A673 (cell line): ENCODE data around the gene SKOR1.

Experiments used
- EZH2 ChIP-seq: fragments of 200-600 bp; sonication (generic); IDR thresholded peaks from 2 replicates; pipeline ENCODE4 v1.6.1; 2017; ENCODE audit warnings: borderline replicate concordance, low read depth, mild to moderate bottlenecking, mixed read lengths, antibody characterized with exemption, low read length; ENCODE audit not compliant: poor library complexity, severe bottlenecking
- TF ChIP-seq, protein P1 (sequence below): fragments of 300-800, 200-600 bp; sonication (generic); conservative IDR thresholded peaks from 2 replicates; pipeline ENCODE4 v1.5.1; 2017; ENCODE audit warnings: low read depth, mild to moderate bottlenecking, antibody characterized with exemption, low read length, moderate library complexity, mixed read lengths

DNA sequence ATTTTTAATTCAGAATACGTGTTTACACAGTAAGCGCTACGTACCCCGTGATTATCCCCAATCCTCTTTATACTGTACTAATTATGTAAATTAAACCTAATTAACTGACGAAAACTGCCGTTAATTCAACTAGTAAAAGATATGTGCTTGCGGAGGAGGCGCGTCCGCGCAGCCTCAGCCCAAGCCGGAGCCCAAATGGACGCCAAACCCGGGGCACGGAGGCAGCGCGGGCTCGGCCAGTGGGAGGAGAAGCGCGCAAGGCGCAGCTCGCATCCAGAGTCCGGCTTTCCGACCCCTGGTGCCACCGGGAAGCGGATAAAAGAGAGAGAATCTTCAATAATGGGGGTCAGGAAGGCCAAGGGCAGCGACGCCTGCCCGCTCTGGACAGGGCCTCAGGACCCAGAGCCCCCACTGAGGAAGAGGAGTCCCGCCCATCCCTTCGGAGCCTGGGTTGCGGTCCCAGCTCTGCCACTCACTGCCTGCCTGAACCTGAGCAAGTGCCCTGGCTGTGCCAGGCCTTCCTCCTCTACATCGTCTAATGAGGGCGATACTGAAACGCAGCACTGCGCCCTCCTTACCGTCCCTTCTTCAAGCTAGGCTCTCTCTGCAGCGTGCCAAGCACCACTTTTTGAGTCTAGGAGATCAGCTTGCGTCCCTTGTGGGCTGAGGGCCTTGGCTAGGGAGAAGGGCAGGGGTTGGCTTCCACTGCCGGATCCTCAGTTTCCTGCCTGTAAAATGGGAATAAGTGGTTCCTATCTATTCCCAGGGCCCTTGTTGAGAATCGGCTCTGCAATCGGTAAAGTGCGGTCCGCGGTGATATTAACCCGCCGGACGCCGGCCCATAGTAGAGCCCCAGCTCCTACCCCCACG is 5.0 kb upstream of the SKOR1 start:
- TF ChIP-seq EZH2 = no peak
- TF ChIP-seq, protein P1, sequence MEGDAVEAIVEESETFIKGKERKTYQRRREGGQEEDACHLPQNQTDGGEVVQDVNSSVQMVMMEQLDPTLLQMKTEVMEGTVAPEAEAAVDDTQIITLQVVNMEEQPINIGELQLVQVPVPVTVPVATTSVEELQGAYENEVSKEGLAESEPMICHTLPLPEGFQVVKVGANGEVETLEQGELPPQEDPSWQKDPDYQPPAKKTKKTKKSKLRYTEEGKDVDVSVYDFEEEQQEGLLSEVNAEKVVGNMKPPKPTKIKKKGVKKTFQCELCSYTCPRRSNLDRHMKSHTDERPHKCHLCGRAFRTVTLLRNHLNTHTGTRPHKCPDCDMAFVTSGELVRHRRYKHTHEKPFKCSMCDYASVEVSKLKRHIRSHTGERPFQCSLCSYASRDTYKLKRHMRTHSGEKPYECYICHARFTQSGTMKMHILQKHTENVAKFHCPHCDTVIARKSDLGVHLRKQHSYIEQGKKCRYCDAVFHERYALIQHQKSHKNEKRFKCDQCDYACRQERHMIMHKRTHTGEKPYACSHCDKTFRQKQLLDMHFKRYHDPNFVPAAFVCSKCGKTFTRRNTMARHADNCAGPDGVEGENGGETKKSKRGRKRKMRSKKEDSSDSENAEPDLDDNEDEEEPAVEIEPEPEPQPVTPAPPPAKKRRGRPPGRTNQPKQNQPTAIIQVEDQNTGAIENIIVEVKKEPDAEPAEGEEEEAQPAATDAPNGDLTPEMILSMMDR = no peak
